Nephron progenitor cell (in vitro differentiated cells): ENCODE data around the gene AKAP17A.

Source experiments
- DNase-seq: peaks from one replicate; pipeline ENCODE4 v3.0.0; 2021
- H3K27ac Mint-ChIP-seq: 2 replicates; pipeline ENCODE4 v1.8.0; 2021; ENCODE audit warnings: mild to moderate bottlenecking, moderate library complexity, mixed read lengths
- H3K27me3 Mint-ChIP-seq: 2 replicates; pipeline ENCODE4 v1.8.0; 2021; ENCODE audit warnings: mild to moderate bottlenecking, low read depth, mixed read lengths; ENCODE audit not compliant: poor library complexity
- H3K36me3 Mint-ChIP-seq: 2 replicates; pipeline ENCODE4 v1.8.0; 2021; ENCODE audit warnings: low read depth, mixed read lengths
- H3K4me1 Mint-ChIP-seq: 2 replicates; pipeline ENCODE4 v1.8.0; 2021; ENCODE audit warnings: mixed read lengths
- H3K4me3 Mint-ChIP-seq: 2 replicates; pipeline ENCODE4 v1.8.0; 2021; ENCODE audit warnings: mild to moderate bottlenecking, moderate library complexity, mixed read lengths
- H3K9me3 Mint-ChIP-seq: 2 replicates; pipeline ENCODE4 v1.8.0; 2021; ENCODE audit warnings: mild to moderate bottlenecking, moderate library complexity, mixed read lengths
- TF ChIP-seq, protein P1 (sequence below): fragments of 200-600 bp; sonication (generic); IDR thresholded peaks from 2 replicates; pipeline ENCODE4 v1.5.0; 2021; ENCODE audit warnings: antibody characterized with exemption

The AKAP17A gene

DNA sequence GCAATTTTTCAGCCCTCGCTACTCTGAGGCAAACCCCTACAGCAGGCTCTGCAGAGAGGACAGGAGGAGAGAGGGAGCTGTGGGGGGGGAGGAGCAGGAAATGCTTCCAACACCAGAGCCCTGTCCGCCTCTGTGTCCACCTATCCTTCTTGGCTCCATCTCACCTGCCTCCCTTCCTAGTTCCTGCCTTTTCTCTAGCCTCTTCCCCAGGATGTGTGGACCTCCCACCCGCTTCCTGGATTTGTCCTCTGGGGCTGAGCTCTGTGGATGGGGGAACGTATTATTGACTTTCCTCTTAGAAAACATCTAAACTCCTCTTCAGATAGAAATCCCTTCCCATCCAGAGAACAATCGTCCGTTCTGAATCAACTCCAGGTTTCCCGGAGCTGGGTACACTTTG lies 37.8 kb downstream of the AKAP17A start:
- H3K36me3 Mint-ChIP-seq: no peaks in the 10 kb centered on the region
- peaks cover 22% of the 10 kb centered on the region for H3K9me3 Mint-ChIP-seq
- H3K4me3 Mint-ChIP-seq: no peak overlapping the region
- peaks cover 25% of the 10 kb centered on the region for H3K27me3 Mint-ChIP-seq
- TF ChIP-seq, protein P1, sequence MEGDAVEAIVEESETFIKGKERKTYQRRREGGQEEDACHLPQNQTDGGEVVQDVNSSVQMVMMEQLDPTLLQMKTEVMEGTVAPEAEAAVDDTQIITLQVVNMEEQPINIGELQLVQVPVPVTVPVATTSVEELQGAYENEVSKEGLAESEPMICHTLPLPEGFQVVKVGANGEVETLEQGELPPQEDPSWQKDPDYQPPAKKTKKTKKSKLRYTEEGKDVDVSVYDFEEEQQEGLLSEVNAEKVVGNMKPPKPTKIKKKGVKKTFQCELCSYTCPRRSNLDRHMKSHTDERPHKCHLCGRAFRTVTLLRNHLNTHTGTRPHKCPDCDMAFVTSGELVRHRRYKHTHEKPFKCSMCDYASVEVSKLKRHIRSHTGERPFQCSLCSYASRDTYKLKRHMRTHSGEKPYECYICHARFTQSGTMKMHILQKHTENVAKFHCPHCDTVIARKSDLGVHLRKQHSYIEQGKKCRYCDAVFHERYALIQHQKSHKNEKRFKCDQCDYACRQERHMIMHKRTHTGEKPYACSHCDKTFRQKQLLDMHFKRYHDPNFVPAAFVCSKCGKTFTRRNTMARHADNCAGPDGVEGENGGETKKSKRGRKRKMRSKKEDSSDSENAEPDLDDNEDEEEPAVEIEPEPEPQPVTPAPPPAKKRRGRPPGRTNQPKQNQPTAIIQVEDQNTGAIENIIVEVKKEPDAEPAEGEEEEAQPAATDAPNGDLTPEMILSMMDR: no peak
- peaks cover 5% of the 10 kb centered on the region for H3K4me1 Mint-ChIP-seq
- no peak overlapping the region for H3K27ac Mint-ChIP-seq
- no peak for DNase-seq

DNA sequence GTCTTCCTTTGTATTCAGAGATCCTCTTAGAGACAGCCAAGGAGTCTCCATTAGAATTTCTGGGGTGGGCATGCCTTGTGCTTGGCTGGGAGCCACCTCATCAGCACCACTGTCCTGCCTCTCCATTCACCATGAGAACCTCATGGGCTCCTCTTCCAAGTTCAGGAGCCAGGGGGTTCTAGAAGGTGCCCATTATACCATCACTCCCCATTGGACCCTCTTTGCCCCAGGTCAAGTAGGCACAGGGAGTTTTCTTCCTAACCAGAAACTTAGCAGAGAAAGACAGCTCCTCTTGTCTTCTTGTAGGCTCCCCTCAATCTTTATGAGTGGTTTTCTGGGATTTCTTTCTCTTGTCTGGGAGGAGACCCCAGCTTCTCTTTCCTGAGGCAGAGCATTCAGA lies 54.6 kb downstream of the AKAP17A start:
- H3K27ac Mint-ChIP-seq: no peak overlapping the region
- peaks cover 11% of the 10 kb centered on the region for H3K27me3 Mint-ChIP-seq
- no peak for DNase-seq
- H3K9me3 Mint-ChIP-seq: peaks cover 62% of the 10 kb centered on the region
- H3K4me3 Mint-ChIP-seq: no peak overlapping the region
- H3K4me1 Mint-ChIP-seq: peaks cover 13% of the 10 kb centered on the region
- H3K36me3 Mint-ChIP-seq: peaks cover 15% of the 10 kb centered on the region
- TF ChIP-seq, protein P1: no peak

DNA sequence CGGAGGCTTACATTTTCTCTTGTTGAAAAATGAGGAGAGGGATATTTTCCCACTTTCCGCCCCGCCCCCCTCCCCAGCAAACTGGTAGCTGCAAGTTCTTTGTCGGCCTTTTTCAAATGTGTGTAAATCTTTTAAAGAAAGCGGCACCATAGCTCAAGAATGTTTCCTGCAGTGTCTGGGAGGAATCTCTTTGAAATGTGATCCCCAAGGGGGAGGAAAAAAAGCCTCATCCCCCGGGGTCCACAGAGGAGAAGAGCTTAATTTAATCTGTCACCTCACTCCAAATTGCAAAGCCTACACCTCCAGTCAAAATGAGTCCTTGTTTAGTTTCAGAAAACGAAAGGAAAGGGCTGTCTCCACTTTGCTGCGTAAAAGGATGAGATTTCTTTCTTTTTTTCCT lies 58.2 kb downstream of the AKAP17A start:
- H3K4me1 Mint-ChIP-seq: peaks cover 19% of the 10 kb centered on the region
- DNase-seq: peak; percentile 42
- TF ChIP-seq, protein P1: no peak
- H3K4me3 Mint-ChIP-seq: peak overlapping the region; percentile 54
- no peaks in the 10 kb centered on the region for H3K27me3 Mint-ChIP-seq
- peaks cover 47% of the 10 kb centered on the region for H3K9me3 Mint-ChIP-seq
- no peak overlapping the region for H3K27ac Mint-ChIP-seq
- peaks cover 24% of the 10 kb centered on the region for H3K36me3 Mint-ChIP-seq
